Karpas-422 (cell line): ENCODE measurements around the gene TTLL12. TPM values are rescaled to one million over a fixed set of nuclear protein-coding genes. Genes with fewer than 3 reads are reported as not detected.
"Not testable (repeated sequence)": the region's sequence is repeated elsewhere in the genome, so short reads cannot be mapped to it uniquely, and the experiment has no call there.

ENCODE experiments used
- DNase-seq: peaks from one replicate; pipeline ENCODE4 v3.0.0-alpha.2; 2015
- H2AFZ ChIP-seq: fragments of 200-600 bp; sonication (generic); 2 replicates; pipeline ENCODE4 v1.6.1; 2014; ENCODE audit warnings: antibody characterized with exemption, low read length, mixed read lengths
- H3K27ac ChIP-seq: fragments of 200-600 bp; sonication (generic); 2 replicates; pipeline ENCODE4 v1.5.1; 2014; ENCODE audit warnings: mild to moderate bottlenecking, low read length, moderate library complexity
- H3K27me3 ChIP-seq: fragments of 200-600 bp; sonication (generic); 2 replicates; pipeline ENCODE4 v1.6.1; 2014; ENCODE audit warnings: low read length, mixed read lengths
- H3K36me3 ChIP-seq: fragments of 200-600 bp; sonication (generic); 2 replicates; pipeline ENCODE4 v1.6.1; 2014; ENCODE audit warnings: low read length, mixed read lengths; ENCODE audit not compliant: insufficient read depth
- H3K4me1 ChIP-seq: fragments of 200-600 bp; sonication (generic); 2 replicates; pipeline ENCODE4 v1.6.1; 2014; ENCODE audit warnings: mild to moderate bottlenecking, low read length, mixed read lengths
- H3K4me2 ChIP-seq: fragments of 200-600 bp; sonication (generic); 2 replicates; pipeline ENCODE4 v1.6.1; 2014; ENCODE audit warnings: low read length, low read depth, mild to moderate bottlenecking; ENCODE audit not compliant: poor library complexity, severe bottlenecking
- H3K4me3 ChIP-seq: fragments of 200-600 bp; sonication (generic); 2 replicates; pipeline ENCODE4 v1.5.1; 2014; ENCODE audit warnings: mild to moderate bottlenecking, antibody characterized with exemption, low read length, mixed read lengths
- H3K79me2 ChIP-seq: fragments of 200-600 bp; sonication (generic); 2 replicates; pipeline ENCODE4 v1.6.1; 2014; ENCODE audit warnings: mild to moderate bottlenecking, low read length, mixed read lengths
- H3K9ac ChIP-seq: fragments of 200-600 bp; sonication (generic); 2 replicates; pipeline ENCODE4 v1.6.0; 2014; ENCODE audit warnings: low read length
- H3K9me2 ChIP-seq: fragments of 200-600 bp; sonication (generic), shearing (Covaris generic); replicated peaks from 2 replicates; pipeline ENCODE4 v1.6.0; 2014; ENCODE audit warnings: mild to moderate bottlenecking, low read length, moderate library complexity; ENCODE audit not compliant: insufficient read depth
- H3K9me3 ChIP-seq: fragments of 300-700, 200-600 bp; sonication (generic); 2 replicates; pipeline ENCODE4 v1.6.1; 2014; ENCODE audit warnings: low read length, mixed read lengths
- H4K20me1 ChIP-seq: fragments of 200-600 bp; sonication (generic); 2 replicates; pipeline ENCODE4 v1.6.1; 2014; ENCODE audit warnings: mild to moderate bottlenecking, antibody characterized with exemption, low read length, low read depth; ENCODE audit not compliant: insufficient read depth
- total RNA-seq: library from RNA; depleted of rRNA; stranded (reverse); fragments of >200 nt; shearing (Covaris generic); gene quantifications from 2 replicates; pipeline ENCODE4 v1.2.3, GENCODE V29; 2014; ENCODE audit warnings: low replicate concordance

Gene TTLL12
- total RNA-seq, 1 experiment from 2014 or later, result 31.2 TPM

DNA sequence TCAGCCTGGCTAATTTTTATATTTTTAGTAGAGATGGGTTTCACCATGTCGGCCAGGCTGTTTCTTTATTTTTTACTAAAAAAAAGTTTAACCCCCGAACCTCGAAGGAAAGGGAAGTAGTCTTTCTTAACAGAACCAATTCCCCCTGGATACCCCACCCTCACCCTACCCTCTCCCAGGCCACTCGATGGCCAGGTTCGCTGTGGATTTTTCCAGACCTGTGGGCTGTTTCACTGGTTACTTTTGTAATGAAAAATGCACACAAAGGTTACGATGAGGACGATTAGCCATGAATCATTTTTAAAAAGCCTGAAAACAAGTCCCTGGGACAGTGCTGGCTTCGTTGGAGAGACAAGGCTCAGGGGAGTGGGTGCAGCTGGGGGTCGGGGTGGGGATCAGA, 33.0 kb downstream of the TTLL12 start:
- no peak overlapping the region for H3K4me2 ChIP-seq

GRCh38 chr22:43152357-43153071, 34.4 kb downstream of the TTLL12 start:
- Histone ChIP-seq H3K9me2 (no peaks in the 10 kb centered on the region), H3K27ac (no peak overlapping the region), H3K9ac (no peak overlapping the region), H3K4me1 (no peaks in the 10 kb centered on the region), H3K79me2 (no peaks in the 10 kb centered on the region), H2AFZ (no peak overlapping the region), H3K4me3 (no peak overlapping the region), H3K4me2 (no peak overlapping the region), H3K36me3 (no peaks in the 10 kb centered on the region), H4K20me1 (no peaks in the 10 kb centered on the region), H3K9me3 (no peaks in the 10 kb centered on the region), H3K27me3 (no peaks in the 10 kb centered on the region)
- no peak for DNase-seq

More for the DNA sequence above, 33.0 kb downstream of the TTLL12 start:
- no peak overlapping the region for H3K4me3 ChIP-seq
- no peak overlapping the region for H3K9ac ChIP-seq
- H3K9me3 ChIP-seq, result no peaks in the 10 kb centered on the region
- H3K4me1 ChIP-seq, result no peaks in the 10 kb centered on the region
- no peak for DNase-seq
- no peak overlapping the region for H2AFZ ChIP-seq
- no peaks in the 10 kb centered on the region for H4K20me1 ChIP-seq
- no peaks in the 10 kb centered on the region for H3K9me2 ChIP-seq
- H3K79me2 ChIP-seq, result no peaks in the 10 kb centered on the region
- no peaks in the 10 kb centered on the region for H3K36me3 ChIP-seq
- H3K27me3 ChIP-seq, result no peaks in the 10 kb centered on the region
- H3K27ac ChIP-seq, result no peak overlapping the region

GRCh38 chr22:43152003-43152356, 35.0 kb downstream of the TTLL12 start:
- peaks cover 3% of the 10 kb centered on the region for H3K4me1 ChIP-seq
- H3K9ac ChIP-seq, result no peak overlapping the region
- H4K20me1 ChIP-seq, result no peaks in the 10 kb centered on the region
- no peak overlapping the region for H3K4me3 ChIP-seq
- H3K4me2 ChIP-seq, result no peak overlapping the region
- no peaks in the 10 kb centered on the region for H3K27me3 ChIP-seq
- H3K9me3 ChIP-seq, result no peaks in the 10 kb centered on the region
- no peaks in the 10 kb centered on the region for H3K9me2 ChIP-seq
- H2AFZ ChIP-seq, result no peak overlapping the region
- no peak for DNase-seq
- no peaks in the 10 kb centered on the region for H3K79me2 ChIP-seq
- H3K27ac ChIP-seq, result no peak overlapping the region
- no peaks in the 10 kb centered on the region for H3K36me3 ChIP-seq

GRCh38 chr22:43151251-43152002, 35.5 kb downstream of the TTLL12 start, which contains the start of gene TSPO:
TSS of gene TSPO (plus strand) at chr22:43151559. CDS start at chr22:43159239, 7,680 bp downstream.
- Histone ChIP-seq H3K4me1 (peaks cover 3% of the 10 kb centered on the region), H2AFZ (no peak within 1 kb of the TSS), H3K36me3 (no peaks in the 10 kb centered on the region), H3K79me2 (no peaks in the 10 kb centered on the region), H3K9me2 (no peaks in the 10 kb centered on the region), H3K27me3 (no peaks in the 10 kb centered on the region), H3K4me3 (no peak within 1 kb of the TSS), H3K9ac (no peak within 1 kb of the TSS), H3K9me3 (no peaks in the 10 kb centered on the region), H3K4me2 (no peak within 1 kb of the TSS), H3K27ac (no peak within 1 kb of the TSS), H4K20me1 (no peaks in the 10 kb centered on the region)
- DNase-seq, result no peak

- Histone ChIP-seq H3K27me3 (no peaks in the 10 kb centered on the region), H4K20me1 (no peaks in the 10 kb centered on the region), H3K4me2 (no peak overlapping the region), H2AFZ (no peak overlapping the region), H3K36me3 (no peaks in the 10 kb centered on the region), H3K9me2 (no peaks in the 10 kb centered on the region), H3K79me2 (no peaks in the 10 kb centered on the region), H3K4me3 (no peak overlapping the region), H3K27ac (no peak overlapping the region), H3K9me3 (no peaks in the 10 kb centered on the region), H3K9ac (no peak overlapping the region), H3K4me1 (peaks cover 3% of the 10 kb centered on the region)
- no peak for DNase-seq
Observed at GRCh38 chr22:43150731-43151206, 36.2 kb downstream of the TTLL12 start.

- H3K9me2 ChIP-seq, result no peaks in the 10 kb centered on the region
- no peaks in the 10 kb centered on the region for H3K9me3 ChIP-seq
- H3K4me1 ChIP-seq, result peaks cover 6% of the 10 kb centered on the region
- H3K4me2 ChIP-seq, result no peak overlapping the region
- no peaks in the 10 kb centered on the region for H3K27me3 ChIP-seq
- H3K27ac ChIP-seq, result no peak overlapping the region
- no peaks in the 10 kb centered on the region for H3K36me3 ChIP-seq
- no peak for DNase-seq
- H3K9ac ChIP-seq, result no peak overlapping the region
- no peaks in the 10 kb centered on the region for H4K20me1 ChIP-seq
- no peak overlapping the region for H3K4me3 ChIP-seq
- H2AFZ ChIP-seq, result no peak overlapping the region
- H3K79me2 ChIP-seq, result no peaks in the 10 kb centered on the region
Observed at GRCh38 chr22:43148581-43148980, 38.4 kb downstream of the TTLL12 start.

- no peaks in the 10 kb centered on the region for H3K9me2 ChIP-seq
- no peak overlapping the region for H2AFZ ChIP-seq
- DNase-seq, result no peak
- H3K79me2 ChIP-seq, result peaks cover 3% of the 10 kb centered on the region
- H3K4me2 ChIP-seq, result no peak overlapping the region
- H3K4me1 ChIP-seq, result peaks cover 10% of the 10 kb centered on the region
- H3K36me3 ChIP-seq, result no peaks in the 10 kb centered on the region
- H3K4me3 ChIP-seq, result no peak overlapping the region
- no peaks in the 10 kb centered on the region for H3K27me3 ChIP-seq
- no peaks in the 10 kb centered on the region for H3K9me3 ChIP-seq
- H3K9ac ChIP-seq, result no peak overlapping the region
- H3K27ac ChIP-seq, result no peak overlapping the region
- no peaks in the 10 kb centered on the region for H4K20me1 ChIP-seq
Observed at GRCh38 chr22:43147821-43148220, 39.1 kb downstream of the TTLL12 start.

DNA sequence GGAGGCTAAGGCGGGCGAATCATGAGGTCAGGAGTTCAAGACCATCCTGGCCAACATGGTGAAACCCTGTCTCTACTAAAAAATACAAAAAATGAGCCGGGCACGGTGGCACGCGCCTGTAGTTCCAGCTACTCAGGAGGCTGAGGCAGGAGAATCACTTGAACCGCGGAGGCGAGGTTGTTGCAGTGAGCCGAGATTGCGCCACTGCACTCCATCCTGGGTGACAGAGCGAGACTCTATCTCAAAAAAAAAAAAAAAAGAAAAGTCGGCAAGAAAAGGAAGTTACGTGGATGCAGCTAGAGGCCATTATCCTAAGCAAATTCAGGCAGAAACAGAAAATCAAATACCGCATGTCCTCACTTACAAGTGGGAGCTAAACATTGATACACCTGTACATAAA, 40.6 kb downstream of the TTLL12 start:
- Histone ChIP-seq H3K4me1 (peaks cover 16% of the 10 kb centered on the region), H3K79me2 (peaks cover 15% of the 10 kb centered on the region)
- not testable (repeated sequence) for H3K9ac ChIP-seq, DNase-seq, H4K20me1 ChIP-seq, H2AFZ ChIP-seq, H3K9me2 ChIP-seq, H3K27me3 ChIP-seq, H3K36me3 ChIP-seq, H3K27ac ChIP-seq, H3K9me3 ChIP-seq, H3K4me2 ChIP-seq, H3K4me3 ChIP-seq
